Amygdala (tissue), 56 donors: ENCODE measurements around the gene CCDC82.

Experiments
- DNase-seq, 56 donors: peaks; one replicate each; lab custom pipeline; 2025; lab: John Stamatoyannopoulos, UW

Gene CCDC82

DNA sequence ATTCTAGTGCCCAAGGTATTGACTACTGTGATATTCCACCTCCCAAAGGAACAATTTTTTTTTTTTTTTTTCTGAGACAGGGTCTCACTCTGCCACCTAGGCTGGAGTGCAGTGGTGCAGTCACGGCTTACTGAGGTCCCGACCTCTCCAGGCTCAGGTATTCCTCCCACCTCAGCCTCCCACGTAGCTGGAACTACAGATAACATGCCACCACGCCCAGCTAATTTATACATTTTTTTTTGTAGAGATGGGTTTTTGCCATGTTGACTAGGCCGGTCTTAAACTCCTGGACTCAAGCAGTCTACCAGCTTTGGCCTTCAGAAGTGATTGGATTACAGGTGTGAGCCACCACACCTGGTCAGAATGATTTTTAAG is 80.1 kb downstream of the CCDC82 start:
- DNase-seq: no peak

DNA sequence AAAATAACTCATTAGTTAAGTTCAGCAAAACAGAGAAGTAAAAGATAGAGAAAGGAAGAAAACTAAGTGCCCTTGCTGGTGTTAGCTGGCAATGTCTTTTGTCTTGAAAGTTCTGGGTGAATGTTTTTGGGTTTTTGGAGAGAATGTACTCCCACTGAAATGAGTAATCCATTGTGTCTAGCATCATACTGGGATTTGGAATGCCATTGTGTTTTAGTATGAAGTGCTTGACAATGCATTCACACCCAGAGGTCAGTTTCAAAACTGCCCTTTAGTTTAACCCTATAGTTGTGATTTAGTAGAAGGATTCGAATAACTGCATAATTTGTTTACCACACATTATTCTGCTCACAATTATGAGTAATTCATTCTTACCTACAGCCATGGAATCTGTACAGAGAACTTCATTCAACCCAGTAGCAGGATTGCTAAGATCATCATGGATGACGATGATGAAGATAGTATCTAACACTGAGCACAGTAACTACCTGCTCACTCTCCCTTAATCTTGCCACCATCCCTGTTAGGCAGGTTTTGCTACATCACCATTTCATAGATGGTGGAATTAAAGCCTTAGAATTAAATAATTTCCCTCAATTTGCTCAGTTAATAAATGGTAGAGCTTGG is 80.6 kb downstream of the CCDC82 start:
- no peak for DNase-seq

- DNase-seq: no peak
Observed at GRCh38 chr11:96307776-96308140, 82.0 kb downstream of the CCDC82 start.

DNA sequence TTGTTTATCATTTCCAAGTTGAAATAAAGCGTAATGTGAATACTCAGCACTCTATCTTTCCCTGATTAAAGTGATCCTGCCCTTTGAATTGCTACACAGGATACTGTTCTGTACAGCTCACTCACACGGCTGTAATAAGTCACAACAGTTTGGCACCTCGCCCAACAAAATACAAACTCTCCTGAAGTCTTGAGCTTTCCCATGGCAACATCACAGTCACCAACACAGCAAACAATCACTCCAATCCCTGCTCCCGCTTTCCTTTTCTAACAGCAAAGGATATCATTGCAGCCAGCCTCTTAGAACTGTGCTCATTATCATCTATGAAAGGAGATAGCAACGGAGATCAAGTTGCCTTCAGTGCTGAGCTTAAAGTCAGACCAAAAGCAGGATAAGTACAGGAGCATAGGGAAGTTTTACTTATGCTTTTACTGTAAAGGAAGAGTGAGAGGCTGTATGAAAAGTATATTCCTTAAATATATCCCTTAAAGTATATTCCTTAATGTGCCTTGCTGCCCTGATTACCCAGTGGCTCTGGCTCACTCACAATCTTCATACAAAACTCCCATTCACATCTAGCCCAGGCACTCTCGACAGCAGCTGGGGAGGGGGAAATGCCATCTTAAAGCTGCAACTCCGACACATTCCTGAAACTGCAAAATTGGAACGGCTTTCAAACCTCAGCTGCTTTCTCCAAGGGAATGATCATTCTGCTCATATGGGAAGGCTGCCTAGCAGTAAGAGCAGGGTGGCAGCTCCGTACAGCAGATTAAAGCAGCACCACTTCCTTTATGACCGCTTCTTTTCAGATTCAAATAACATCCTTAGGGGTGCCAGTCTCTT is 82.6 kb downstream of the CCDC82 start:
- peak in 33 of 56 donors; percentile 5 to 54 (median 22) for DNase-seq

- DNase-seq: no peak
Observed at GRCh38 chr11:96306600-96306932, 83.1 kb downstream of the CCDC82 start.

DNA sequence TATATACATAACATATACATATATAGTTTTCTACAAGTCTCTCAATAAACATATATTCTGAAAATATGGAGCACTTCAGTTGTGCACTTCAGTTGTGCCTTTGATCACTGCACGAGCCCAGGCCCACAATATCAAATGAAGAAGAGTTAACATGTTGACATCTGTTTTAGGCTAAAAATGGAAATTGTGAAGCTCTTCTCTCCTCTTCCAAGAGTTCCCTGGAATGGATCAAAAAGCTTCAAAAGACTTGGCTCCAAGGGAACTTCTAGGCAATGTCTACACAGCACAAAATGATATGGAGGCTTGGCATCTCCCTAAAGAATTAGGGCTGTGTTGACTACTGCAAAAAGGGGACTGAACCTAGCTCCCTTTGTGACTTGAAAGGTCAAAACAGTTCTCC is 83.6 kb downstream of the CCDC82 start:
- DNase-seq: no peak

DNA sequence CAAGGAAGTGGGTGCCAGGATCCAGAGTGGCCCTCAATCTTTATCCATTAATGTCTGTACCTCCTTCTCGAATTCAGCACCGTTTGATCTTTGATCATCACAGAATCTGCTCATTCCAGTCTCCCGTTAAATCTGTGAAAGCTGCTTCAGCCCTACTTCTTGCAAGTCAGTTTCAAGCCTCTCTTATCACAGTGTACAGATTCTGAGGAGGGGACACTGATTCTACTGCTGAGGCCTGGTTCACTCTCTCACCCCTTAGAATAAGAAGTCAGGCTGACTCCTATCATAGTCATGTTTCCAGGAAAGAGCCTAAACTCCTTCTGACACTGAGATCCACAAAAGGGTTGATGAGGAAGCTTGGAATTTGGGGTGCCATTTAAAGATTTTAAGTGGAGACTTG is 85.7 kb downstream of the CCDC82 start:
- DNase-seq: no peak

- no peak for DNase-seq
Observed at GRCh38 chr11:96303064-96303463, 86.6 kb downstream of the CCDC82 start.
